MV-4-11 (cell line): Measurements from ENCODE around the gene TUBA4A.
A peak's percentile ranks its signal among the peaks of the same experiment; 100 is the strongest.
"Not testable (repeated sequence)": the region's sequence is repeated elsewhere in the genome, so short reads cannot be mapped to it uniquely, and the experiment has no call there.

Experiments used
- DNase-seq: peaks from one replicate; lab custom pipeline; 2025; lab: John Stamatoyannopoulos, UW

TUBA4A gene

GRCh38 chr2:219253753-219254589 is at the start of gene TUBA4A:
Gene TUBA4A, minus strand, starts transcription at chr2:219253918. Its CDS starts 60 bp downstream, at chr2:219253858.
- DNase-seq: peak; percentile 69

- no peak for DNase-seq
Observed at GRCh38 chr2:219302412-219302968, 48.8 kb upstream of the TUBA4A start.

GRCh38 chr2:219300022-219300421 is 46.3 kb upstream of the TUBA4A start:
- no peak for DNase-seq

- no peak for DNase-seq
Observed at GRCh38 chr2:219299372-219299760, 45.6 kb upstream of the TUBA4A start.

GRCh38 chr2:219298759-219299371 is 45.1 kb upstream of the TUBA4A start:
- DNase-seq: peak; percentile 52

- DNase-seq: no peak
Observed at GRCh38 chr2:219297766-219298456, 44.2 kb upstream of the TUBA4A start.

GRCh38 chr2:219296631-219297391 is 43.1 kb upstream of the TUBA4A start:
- DNase-seq: no peak

GRCh38 chr2:219296142-219296541 is 42.4 kb upstream of the TUBA4A start:
- DNase-seq: no peak

GRCh38 chr2:219294356-219295351 is 40.9 kb upstream of the TUBA4A start:
- peak; percentile 54 for DNase-seq

- DNase-seq: no peak
Observed at GRCh38 chr2:219293736-219294231, 40.1 kb upstream of the TUBA4A start.

GRCh38 chr2:219292616-219293015 is 38.9 kb upstream of the TUBA4A start:
- DNase-seq: no peak

- DNase-seq: no peak
Observed at GRCh38 chr2:219291910-219292490, 38.3 kb upstream of the TUBA4A start.

GRCh38 chr2:219291394-219291793 is 37.7 kb upstream of the TUBA4A start:
- no peak for DNase-seq

- DNase-seq: no peak
Observed at GRCh38 chr2:219290381-219291171, 36.9 kb upstream of the TUBA4A start.

GRCh38 chr2:219289537-219290361 is 36.0 kb upstream of the TUBA4A start:
- peak; percentile 15 for DNase-seq

GRCh38 chr2:219289195-219289536 is 35.4 kb upstream of the TUBA4A start:
- DNase-seq: no peak

GRCh38 chr2:219287580-219288265 is 34.0 kb upstream of the TUBA4A start:
- DNase-seq: no peak

- not testable (repeated sequence) for DNase-seq
Observed at GRCh38 chr2:219287116-219287440, 33.4 kb upstream of the TUBA4A start.
